Naive B cell (primary cell): ENCODE results near the gene PCDH9. TPM values are rescaled to one million over a fixed set of nuclear protein-coding genes. Genes with fewer than 3 reads are reported as not detected.

ENCODE experiments used
- ATAC-seq, 2 donors: fragments of 150-1000 bp; cut with Tn5 transposase; 2 replicates each; pipeline ENCODE4 v1.10.0; 2021; ENCODE audit warnings: low read depth in 2 of 2, mild to moderate bottlenecking in 2 of 2, moderate library complexity in 2 of 2
- DNase-seq: peaks from one replicate; pipeline ENCODE4 v3.0.0; 2022
- H3K27ac Mint-ChIP-seq, 6 donors: one replicate each; pipeline ENCODE4 v1.8.0; 2020 to 2022; ENCODE audit warnings: mild to moderate bottlenecking in 6 of 6, mixed read lengths in 6 of 6, moderate library complexity in 5 of 6, inconsistent platforms in 2 of 6
- H3K27me3 Mint-ChIP-seq, 3 donors: one replicate each; pipeline ENCODE4 v1.8.0; 2021 to 2022; ENCODE audit warnings: mixed read lengths in 3 of 3, mild to moderate bottlenecking in 1 of 3
- H3K36me3 Mint-ChIP-seq, 2 donors: one replicate each; pipeline ENCODE4 v1.8.0; 2020 to 2022; ENCODE audit warnings: mixed read lengths in 2 of 2, inconsistent platforms in 1 of 2, mild to moderate bottlenecking in 1 of 2
- H3K4me1 Mint-ChIP-seq, 3 donors: one replicate each; pipeline ENCODE4 v1.8.0; 2020 to 2022; ENCODE audit warnings: mixed read lengths in 3 of 3, inconsistent platforms in 1 of 3, mild to moderate bottlenecking in 1 of 3, moderate library complexity in 1 of 3
- H3K4me3 Mint-ChIP-seq, 8 donors: one replicate each; pipeline ENCODE4 v1.8.0; 2020 to 2022; ENCODE audit warnings: mild to moderate bottlenecking in 8 of 8, mixed read lengths in 8 of 8, moderate library complexity in 8 of 8, inconsistent platforms in 2 of 8
- H3K9me3 Mint-ChIP-seq, 7 donors: one replicate each; pipeline ENCODE4 v1.8.0; 2020 to 2022; ENCODE audit warnings: mixed read lengths in 7 of 7, mild to moderate bottlenecking in 5 of 7, inconsistent platforms in 2 of 7, moderate library complexity in 1 of 7
- polyA plus RNA-seq, 6 donors: library from polyadenylated mRNA; unstranded; fragments of 300-500 nt; fragmentation: Illumina TruSeq; gene quantifications; one replicate each; pipeline ENCODE4 v1.2.3, GENCODE V29; 2021; ENCODE audit warnings: low read depth in 6 of 6

The PCDH9 gene
- polyA plus RNA-seq, 6 donors from 2014 or later, result 49.9 to 70.2 (median 57.2) TPM

GRCh38 chr13:66996503-66996902, 233.6 kb downstream of the PCDH9 start:
- Mint-ChIP-seq H3K4me1 (peaks cover 37 to 55% (median 46%) of the 10 kb centered on the region in 3 donors), H3K36me3 (peaks cover 0 to 7% of the 10 kb centered on the region in 2 donors), H3K4me3 (peak overlapping the region in 2 of 8 donors; percentile 41 to 53), H3K9me3 (peaks cover 0 to 12% (median 3%) of the 10 kb centered on the region in 7 donors), H3K27me3 (no peaks in the 10 kb centered on the region), H3K27ac (peak overlapping the region in 5 of 6 donors; percentile 78 to 99 (median 89))
- DNase-seq, result no peak
- ATAC-seq, result no peak

GRCh38 chr13:66995203-66995611, 234.9 kb downstream of the PCDH9 start:
- ATAC-seq, result peak; percentile 64 to 74

GRCh38 chr13:66994517-66995202, 235.5 kb downstream of the PCDH9 start:
- H3K4me3 Mint-ChIP-seq, result peak overlapping the region; percentile 53 to 88 (median 72)
- H3K27me3 Mint-ChIP-seq, result no peaks in the 10 kb centered on the region
- H3K4me1 Mint-ChIP-seq, result peaks cover 37 to 55% (median 46%) of the 10 kb centered on the region in 3 donors
- H3K36me3 Mint-ChIP-seq, result peaks cover 0 to 7% of the 10 kb centered on the region in 2 donors
- peaks cover 0 to 12% (median 3%) of the 10 kb centered on the region in 7 donors for H3K9me3 Mint-ChIP-seq
- ATAC-seq (peak; percentile 32 to 33), DNase-seq (no peak)
- peak overlapping the region; percentile 81 to 96 (median 92) for H3K27ac Mint-ChIP-seq

More at GRCh38 chr13:66995203-66995611, 234.9 kb downstream of the PCDH9 start:
- Mint-ChIP-seq H3K9me3 (peaks cover 0 to 12% (median 3%) of the 10 kb centered on the region in 7 donors), H3K27me3 (no peaks in the 10 kb centered on the region), H3K4me1 (peaks cover 37 to 55% (median 46%) of the 10 kb centered on the region in 3 donors), H3K36me3 (peaks cover 0 to 7% of the 10 kb centered on the region in 2 donors), H3K27ac (peak overlapping the region; percentile 81 to 96 (median 88)), H3K4me3 (peak overlapping the region; percentile 53 to 88 (median 72))
- DNase-seq, result peak; percentile 41

- peak; percentile 59 for DNase-seq
- peak overlapping the region; percentile 81 to 96 (median 92) for H3K27ac Mint-ChIP-seq
- H3K36me3 Mint-ChIP-seq, result peaks cover 4 to 6% of the 10 kb centered on the region in 2 donors
- peaks cover 0 to 12% (median 3%) of the 10 kb centered on the region in 7 donors for H3K9me3 Mint-ChIP-seq
- peaks cover 37 to 55% (median 45%) of the 10 kb centered on the region in 3 donors for H3K4me1 Mint-ChIP-seq
- peak overlapping the region; percentile 53 to 88 (median 72) for H3K4me3 Mint-ChIP-seq
- ATAC-seq, result peak; percentile 77 to 83
- H3K27me3 Mint-ChIP-seq, result no peaks in the 10 kb centered on the region
These were observed 236.0 kb downstream of the PCDH9 start for GRCh38 chr13:66994097-66994496.

- Mint-ChIP-seq H3K4me3 (no peak overlapping the region), H3K27me3 (no peaks in the 10 kb centered on the region), H3K4me1 (peaks cover 26 to 43% (median 32%) of the 10 kb centered on the region in 3 donors), H3K27ac (peak overlapping the region in 4 of 6 donors; percentile 50 to 79 (median 69)), H3K9me3 (no peaks in the 10 kb centered on the region), H3K36me3 (peaks cover 0 to 4% of the 10 kb centered on the region in 2 donors)
- no peak for ATAC-seq
- DNase-seq, result no peak
These were observed 237.4 kb downstream of the PCDH9 start for GRCh38 chr13:66992719-66993118.

GRCh38 chr13:66992183-66992582, 238.0 kb downstream of the PCDH9 start:
- H3K36me3 Mint-ChIP-seq, result peaks cover 0 to 4% of the 10 kb centered on the region in 2 donors

GRCh38 chr13:66984241-66984640, 245.9 kb downstream of the PCDH9 start:
- DNase-seq (no peak), ATAC-seq (no peak)
- Mint-ChIP-seq H3K36me3 (peaks cover 0 to under 1% of the 10 kb centered on the region in 2 donors), H3K27ac (no peak overlapping the region), H3K4me1 (no peaks in the 10 kb centered on the region), H3K9me3 (peaks cover 0 to 11% (median 8%) of the 10 kb centered on the region in 7 donors), H3K27me3 (no peaks in the 10 kb centered on the region), H3K4me3 (no peak overlapping the region)

More at GRCh38 chr13:66992183-66992582, 238.0 kb downstream of the PCDH9 start:
- ATAC-seq (no peak), DNase-seq (no peak)
- Mint-ChIP-seq H3K27me3 (no peaks in the 10 kb centered on the region), H3K4me1 (peaks cover 21 to 37% (median 30%) of the 10 kb centered on the region in 3 donors), H3K27ac (peak overlapping the region in 5 of 6 donors; percentile 50 to 79 (median 61)), H3K9me3 (no peaks in the 10 kb centered on the region), H3K4me3 (no peak overlapping the region)

- no peaks in the 10 kb centered on the region for H3K27me3 Mint-ChIP-seq
- ATAC-seq (no peak), DNase-seq (no peak)
- no peaks in the 10 kb centered on the region for H3K36me3 Mint-ChIP-seq
- H3K4me1 Mint-ChIP-seq, result no peaks in the 10 kb centered on the region
- H3K4me3 Mint-ChIP-seq, result no peak overlapping the region
- no peak overlapping the region for H3K27ac Mint-ChIP-seq
- peaks cover 0 to 11% (median 8%) of the 10 kb centered on the region in 7 donors for H3K9me3 Mint-ChIP-seq
These were observed 248.2 kb downstream of the PCDH9 start for GRCh38 chr13:66981912-66982311.

- Mint-ChIP-seq H3K27ac (no peak overlapping the region), H3K9me3 (no peaks in the 10 kb centered on the region), H3K27me3 (no peaks in the 10 kb centered on the region), H3K36me3 (peaks cover 0 to 4% of the 10 kb centered on the region in 2 donors), H3K4me3 (no peak overlapping the region), H3K4me1 (no peaks in the 10 kb centered on the region)
- no peak for ATAC-seq
- DNase-seq, result no peak
These were observed 253.0 kb downstream of the PCDH9 start for GRCh38 chr13:66977161-66977560.

GRCh38 chr13:66974889-66975288, 255.2 kb downstream of the PCDH9 start:
- Mint-ChIP-seq H3K4me3 (peak overlapping the region in 1 of 8 donors; percentile 5), H3K36me3 (peaks cover 0 to 4% of the 10 kb centered on the region in 2 donors), H3K27ac (no peak overlapping the region), H3K9me3 (no peaks in the 10 kb centered on the region), H3K4me1 (peaks cover 0 to 6% (median 5%) of the 10 kb centered on the region in 3 donors), H3K27me3 (no peaks in the 10 kb centered on the region)
- DNase-seq, result no peak
- ATAC-seq, result no peak

- H3K36me3 Mint-ChIP-seq, result peaks cover 0 to 4% of the 10 kb centered on the region in 2 donors
- no peak overlapping the region for H3K4me3 Mint-ChIP-seq
- ATAC-seq (no peak), DNase-seq (no peak)
- H3K4me1 Mint-ChIP-seq, result peaks cover 0 to 9% (median 6%) of the 10 kb centered on the region in 3 donors
- H3K27ac Mint-ChIP-seq, result peak overlapping the region in 1 of 6 donors; percentile 5
- no peaks in the 10 kb centered on the region for H3K9me3 Mint-ChIP-seq
- no peaks in the 10 kb centered on the region for H3K27me3 Mint-ChIP-seq
These were observed 256.0 kb downstream of the PCDH9 start for GRCh38 chr13:66974174-66974573.

GRCh38 chr13:66972659-66973058, 257.5 kb downstream of the PCDH9 start:
- no peaks in the 10 kb centered on the region for H3K9me3 Mint-ChIP-seq
- H3K27me3 Mint-ChIP-seq, result no peaks in the 10 kb centered on the region
- H3K36me3 Mint-ChIP-seq, result peaks cover 0 to 4% of the 10 kb centered on the region in 2 donors
- ATAC-seq (no peak), DNase-seq (no peak)
- no peak overlapping the region for H3K4me3 Mint-ChIP-seq
- H3K4me1 Mint-ChIP-seq, result peaks cover 0 to 11% (median 6%) of the 10 kb centered on the region in 3 donors
- no peak overlapping the region for H3K27ac Mint-ChIP-seq

GRCh38 chr13:66971004-66971403, 259.1 kb downstream of the PCDH9 start:
- H3K27me3 Mint-ChIP-seq, result no peaks in the 10 kb centered on the region
- H3K27ac Mint-ChIP-seq, result no peak overlapping the region
- H3K4me3 Mint-ChIP-seq, result no peak overlapping the region
- DNase-seq (no peak), ATAC-seq (no peak)
- no peaks in the 10 kb centered on the region for H3K9me3 Mint-ChIP-seq
- peaks cover 0 to 4% of the 10 kb centered on the region in 2 donors for H3K36me3 Mint-ChIP-seq
- peaks cover 0 to 11% (median 6%) of the 10 kb centered on the region in 3 donors for H3K4me1 Mint-ChIP-seq

- ATAC-seq (no peak), DNase-seq (no peak)
- peaks cover 0 to 4% of the 10 kb centered on the region in 2 donors for H3K36me3 Mint-ChIP-seq
- no peaks in the 10 kb centered on the region for H3K27me3 Mint-ChIP-seq
- no peaks in the 10 kb centered on the region for H3K9me3 Mint-ChIP-seq
- H3K4me3 Mint-ChIP-seq, result no peak overlapping the region
- H3K27ac Mint-ChIP-seq, result no peak overlapping the region
- H3K4me1 Mint-ChIP-seq, result peaks cover 0 to 11% (median 6%) of the 10 kb centered on the region in 3 donors
These were observed 260.8 kb downstream of the PCDH9 start for GRCh38 chr13:66969291-66969690.
